ENCODE data around the gene IL17B. TPM values are rescaled to one million over a fixed set of nuclear protein-coding genes. Genes with fewer than 3 reads are reported as not detected.
A peak's percentile ranks its signal among the peaks of the same experiment; 100 is the strongest.

The IL17B gene
- total RNA-seq, 1 donor from 2014 or later: not detected

- H3K36me3 Mint-ChIP-seq: no peaks in the 10 kb centered on the region
- TF ChIP-seq, protein P1, sequence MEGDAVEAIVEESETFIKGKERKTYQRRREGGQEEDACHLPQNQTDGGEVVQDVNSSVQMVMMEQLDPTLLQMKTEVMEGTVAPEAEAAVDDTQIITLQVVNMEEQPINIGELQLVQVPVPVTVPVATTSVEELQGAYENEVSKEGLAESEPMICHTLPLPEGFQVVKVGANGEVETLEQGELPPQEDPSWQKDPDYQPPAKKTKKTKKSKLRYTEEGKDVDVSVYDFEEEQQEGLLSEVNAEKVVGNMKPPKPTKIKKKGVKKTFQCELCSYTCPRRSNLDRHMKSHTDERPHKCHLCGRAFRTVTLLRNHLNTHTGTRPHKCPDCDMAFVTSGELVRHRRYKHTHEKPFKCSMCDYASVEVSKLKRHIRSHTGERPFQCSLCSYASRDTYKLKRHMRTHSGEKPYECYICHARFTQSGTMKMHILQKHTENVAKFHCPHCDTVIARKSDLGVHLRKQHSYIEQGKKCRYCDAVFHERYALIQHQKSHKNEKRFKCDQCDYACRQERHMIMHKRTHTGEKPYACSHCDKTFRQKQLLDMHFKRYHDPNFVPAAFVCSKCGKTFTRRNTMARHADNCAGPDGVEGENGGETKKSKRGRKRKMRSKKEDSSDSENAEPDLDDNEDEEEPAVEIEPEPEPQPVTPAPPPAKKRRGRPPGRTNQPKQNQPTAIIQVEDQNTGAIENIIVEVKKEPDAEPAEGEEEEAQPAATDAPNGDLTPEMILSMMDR (IDR thresholded peaks at IDR 0.05; ENCODE audit: unreplicated experiment): no peak
- H3K9me3 Mint-ChIP-seq: no peaks in the 10 kb centered on the region
- no peaks in the 10 kb centered on the region for H3K27me3 Mint-ChIP-seq (ENCODE audit: low read depth)
- no peak overlapping the region for H3K4me3 Mint-ChIP-seq
- H3K4me1 Mint-ChIP-seq: peaks cover 74% of the 10 kb centered on the region
- H3K27ac Mint-ChIP-seq: peak overlapping the region; percentile 87
- DNase-seq (ENCODE audit: low spot score in 2 of 2, unreplicated experiment in 2 of 2): no peak
Observed at GRCh38 chr5:149417711-149418368, 38.7 kb upstream of the IL17B start.

DNA sequence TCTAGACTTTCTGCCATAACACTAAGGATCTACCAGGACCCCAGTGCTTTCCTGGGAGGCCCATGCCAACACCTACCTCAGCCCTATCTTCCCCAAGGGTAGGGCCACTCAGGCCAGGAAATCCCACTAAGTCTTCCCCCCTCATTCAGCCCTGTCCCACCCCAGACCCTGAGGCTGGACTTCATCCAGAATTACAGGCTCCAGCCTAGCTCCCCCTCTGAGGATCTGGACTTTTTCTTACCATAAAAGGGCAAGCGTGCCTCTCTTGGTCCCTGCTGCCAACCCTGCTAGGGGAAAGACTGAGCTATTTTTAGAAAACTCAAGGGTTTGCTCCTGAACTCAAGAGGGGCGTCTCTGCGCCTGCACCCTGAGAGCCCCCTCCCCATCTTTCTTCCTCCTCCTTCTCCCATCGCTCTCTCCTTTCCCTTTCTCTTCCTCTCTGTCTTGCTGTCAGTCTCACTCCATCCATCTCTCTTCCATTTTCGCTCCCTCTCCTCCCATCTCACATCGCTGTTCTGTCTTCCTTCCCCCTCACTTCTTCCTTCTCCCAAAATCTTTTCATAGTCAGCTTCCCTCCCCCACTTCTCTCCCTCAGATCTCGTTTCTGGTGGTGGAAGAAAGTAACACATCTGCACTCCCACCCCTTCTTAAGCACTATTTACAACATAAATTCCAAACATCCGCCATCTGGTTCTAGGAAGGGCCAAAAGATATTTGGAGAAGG, 38.1 kb upstream of the IL17B start:
- no peaks in the 10 kb centered on the region for H3K27me3 Mint-ChIP-seq (ENCODE audit: low read depth)

GRCh38 chr5:149415066-149415967, 36.2 kb upstream of the IL17B start:
- H3K4me3 Mint-ChIP-seq: no peak overlapping the region

More for the DNA sequence above, 38.1 kb upstream of the IL17B start:
- no peaks in the 10 kb centered on the region for H3K9me3 Mint-ChIP-seq
- peaks cover 69% of the 10 kb centered on the region for H3K4me1 Mint-ChIP-seq
- DNase-seq (ENCODE audit: low spot score in 2 of 2, unreplicated experiment in 2 of 2): no peak
- peak overlapping the region; percentile 3 for H3K4me3 Mint-ChIP-seq
- peak overlapping the region; percentile 87 for H3K27ac Mint-ChIP-seq
- TF ChIP-seq, protein P1 (IDR thresholded peaks at IDR 0.05; ENCODE audit: unreplicated experiment): no peak
- no peaks in the 10 kb centered on the region for H3K36me3 Mint-ChIP-seq

DNA sequence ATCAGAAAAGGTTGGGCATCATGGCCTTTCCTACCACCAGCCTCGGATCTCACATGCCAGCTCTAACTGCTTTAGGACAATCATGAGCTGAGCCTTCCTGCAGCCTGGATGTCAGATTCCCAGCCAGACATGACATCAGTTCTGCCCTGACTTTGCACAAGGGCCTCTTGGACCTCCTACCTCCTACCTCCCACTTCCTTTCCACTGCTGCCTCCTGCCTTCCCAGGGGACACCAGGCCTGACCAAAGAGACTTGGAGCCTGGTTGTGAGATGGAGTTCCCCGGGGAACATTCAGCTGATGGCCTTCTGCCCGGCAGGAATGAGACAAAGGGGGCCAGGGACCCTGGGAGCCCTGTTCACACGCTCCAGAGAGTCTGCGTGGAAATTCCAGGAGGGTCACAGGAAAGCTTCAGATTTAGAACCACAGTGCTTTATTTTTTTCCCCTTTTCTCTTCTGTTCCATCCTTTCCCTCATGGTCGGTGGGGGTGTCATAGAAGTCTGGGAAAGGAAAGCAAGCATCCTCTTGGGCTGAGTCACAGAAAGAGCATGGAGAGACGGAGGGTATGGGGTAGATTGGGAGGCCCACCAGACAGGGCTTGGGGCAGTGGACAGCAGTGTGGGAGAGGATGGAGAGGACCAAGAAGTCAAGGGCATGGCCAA, 35.4 kb upstream of the IL17B start:
- no peaks in the 10 kb centered on the region for H3K36me3 Mint-ChIP-seq
- H3K27ac Mint-ChIP-seq: peak overlapping the region; percentile 88
- H3K4me1 Mint-ChIP-seq: peaks cover 52% of the 10 kb centered on the region
- H3K9me3 Mint-ChIP-seq: no peaks in the 10 kb centered on the region
- no peak for DNase-seq (ENCODE audit: low spot score in 2 of 2, unreplicated experiment in 2 of 2)
- TF ChIP-seq, protein P1 (IDR thresholded peaks at IDR 0.05; ENCODE audit: unreplicated experiment): no peak
- H3K4me3 Mint-ChIP-seq: no peak overlapping the region
- H3K27me3 Mint-ChIP-seq (ENCODE audit: low read depth): no peaks in the 10 kb centered on the region

More at GRCh38 chr5:149415066-149415967, 36.2 kb upstream of the IL17B start:
- TF ChIP-seq, protein P1 (IDR thresholded peaks at IDR 0.05; ENCODE audit: unreplicated experiment): no peak
- H3K4me1 Mint-ChIP-seq: peaks cover 53% of the 10 kb centered on the region
- no peaks in the 10 kb centered on the region for H3K27me3 Mint-ChIP-seq (ENCODE audit: low read depth)
- H3K27ac Mint-ChIP-seq: peak overlapping the region; percentile 88
- no peak for DNase-seq (ENCODE audit: low spot score in 2 of 2, unreplicated experiment in 2 of 2)
- no peaks in the 10 kb centered on the region for H3K36me3 Mint-ChIP-seq
- no peaks in the 10 kb centered on the region for H3K9me3 Mint-ChIP-seq
